Esophagus muscularis mucosa (tissue), 4 donors: ENCODE measurements around the gene MAK.

ENCODE experiments used
- EP300 ChIP-seq: sonication (generic); formaldehyde crosslinking; IDR thresholded peaks from one replicate; pipeline ENCODE4 v1.6.1; 2017; ENCODE audit warnings: antibody characterized with exemption
- POLR2AphosphoS5 ChIP-seq, 2 donors: sonication (generic); formaldehyde crosslinking; IDR thresholded peaks; one replicate each; pipeline ENCODE4 v1.6.1; 2017; ENCODE audit warnings: antibody characterized with exemption in 2 of 2
- TF ChIP-seq, protein P1 (sequence below), 3 experiments: fragments of 200-600 bp in 2 of 3; fragments of 450-650 bp in 1 of 3; sonication (generic) in 2 of 3; IDR thresholded peaks; one replicate each; pipeline ENCODE4 v1.5.1; 2017 to 2019; ENCODE audit warnings: antibody characterized with exemption in 3 of 3, mild to moderate bottlenecking in 2 of 3, moderate library complexity in 1 of 3

DNA sequence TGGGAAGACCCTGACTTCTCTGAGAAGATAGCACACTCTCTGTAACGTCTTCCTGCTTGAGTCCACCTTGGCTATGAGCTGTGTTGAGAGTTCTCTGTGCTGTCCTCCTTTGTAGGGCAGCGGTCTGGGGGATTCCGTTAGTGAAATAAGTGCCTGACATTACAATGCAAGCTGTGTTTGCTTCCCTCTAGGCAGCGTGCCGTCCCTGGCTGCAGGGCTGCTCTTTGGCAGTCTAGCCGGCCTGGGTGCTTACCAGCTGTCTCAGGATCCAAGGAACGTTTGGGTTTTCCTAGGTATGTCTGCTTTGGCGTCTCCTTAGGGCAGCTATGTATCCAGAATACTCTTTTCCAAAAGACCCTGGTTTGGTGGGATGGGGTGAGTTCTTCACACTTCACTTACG is 112.6 kb downstream of the MAK start:
- TF ChIP-seq, protein P1, sequence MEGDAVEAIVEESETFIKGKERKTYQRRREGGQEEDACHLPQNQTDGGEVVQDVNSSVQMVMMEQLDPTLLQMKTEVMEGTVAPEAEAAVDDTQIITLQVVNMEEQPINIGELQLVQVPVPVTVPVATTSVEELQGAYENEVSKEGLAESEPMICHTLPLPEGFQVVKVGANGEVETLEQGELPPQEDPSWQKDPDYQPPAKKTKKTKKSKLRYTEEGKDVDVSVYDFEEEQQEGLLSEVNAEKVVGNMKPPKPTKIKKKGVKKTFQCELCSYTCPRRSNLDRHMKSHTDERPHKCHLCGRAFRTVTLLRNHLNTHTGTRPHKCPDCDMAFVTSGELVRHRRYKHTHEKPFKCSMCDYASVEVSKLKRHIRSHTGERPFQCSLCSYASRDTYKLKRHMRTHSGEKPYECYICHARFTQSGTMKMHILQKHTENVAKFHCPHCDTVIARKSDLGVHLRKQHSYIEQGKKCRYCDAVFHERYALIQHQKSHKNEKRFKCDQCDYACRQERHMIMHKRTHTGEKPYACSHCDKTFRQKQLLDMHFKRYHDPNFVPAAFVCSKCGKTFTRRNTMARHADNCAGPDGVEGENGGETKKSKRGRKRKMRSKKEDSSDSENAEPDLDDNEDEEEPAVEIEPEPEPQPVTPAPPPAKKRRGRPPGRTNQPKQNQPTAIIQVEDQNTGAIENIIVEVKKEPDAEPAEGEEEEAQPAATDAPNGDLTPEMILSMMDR (IDR thresholded peaks at IDR 0.05), result no peak
- no peak for TF ChIP-seq POLR2AphosphoS5 (IDR thresholded peaks at IDR 0.05)
- no peak for TF ChIP-seq EP300
